CD4-positive, alpha-beta memory T cell (primary cell): ENCODE data around the gene IQCK. TPM values are rescaled to one million over a fixed set of nuclear protein-coding genes. Genes with fewer than 3 reads are reported as not detected.

ENCODE experiments used
- CTCF ChIA-PET: fragments of 350-600 bp; sonication (Branson Sonifier 250); formaldehyde crosslinking; loops from one replicate; lab custom pipeline; 2021; ENCODE audit warnings: inconsistent platforms; ENCODE audit not compliant: partially characterized antibody; lab: Charles Lee
- POLR2A ChIA-PET: fragments of 350-600 bp; sonication (Branson Sonifier 250); formaldehyde crosslinking; loops from one replicate; lab custom pipeline; 2021; ENCODE audit not compliant: partially characterized antibody; lab: Charles Lee
- DNase-seq, 5 donors: peaks; one replicate each; pipeline versions ENCODE4 v3.0.0 to v3.0.0-alpha.2; 2020 to 2022; ENCODE audit warnings: mixed read lengths in 1 of 5
- H3K27ac ChIP-seq: one replicate; pipeline ENCODE4 v1.7.0; 2013; ENCODE audit warnings: low read depth, low read length
- H3K27me3 ChIP-seq: 2 replicates; pipeline ENCODE4 v1.7.0; 2013; ENCODE audit warnings: mild to moderate bottlenecking, low read length, moderate library complexity; ENCODE audit not compliant: insufficient read depth
- H3K36me3 ChIP-seq: 2 replicates; pipeline ENCODE4 v1.7.0; 2013; ENCODE audit warnings: mild to moderate bottlenecking, low read length, moderate library complexity; ENCODE audit not compliant: insufficient read depth
- H3K4me1 ChIP-seq: 2 replicates; pipeline ENCODE4 v1.7.0; 2013; ENCODE audit warnings: mild to moderate bottlenecking, low read length, moderate library complexity; ENCODE audit not compliant: insufficient read depth
- H3K4me3 ChIP-seq, 2 donors: one replicate each; pipeline ENCODE4 v1.7.0; 2013; ENCODE audit warnings: low read length in 2 of 2, mild to moderate bottlenecking in 1 of 2
- H3K9me3 ChIP-seq, 2 donors: one replicate each; pipeline ENCODE4 v1.7.0; 2013; ENCODE audit warnings: low read length in 2 of 2, control low read depth in 1 of 2; ENCODE audit not compliant: control insufficient read depth in 1 of 2
- H3K27ac Mint-ChIP-seq, 7 donors: one replicate each; pipeline ENCODE4 v1.8.0; 2020 to 2021; ENCODE audit warnings: mixed read lengths in 7 of 7, mild to moderate bottlenecking in 6 of 7, inconsistent platforms in 3 of 7, moderate library complexity in 3 of 7
- H3K27me3 Mint-ChIP-seq, 2 donors: one replicate each; pipeline ENCODE4 v1.8.0; 2020 to 2021; ENCODE audit warnings: mixed read lengths in 2 of 2
- H3K36me3 Mint-ChIP-seq, 2 donors: one replicate each; pipeline ENCODE4 v1.8.0; 2020 to 2021; ENCODE audit warnings: mixed read lengths in 2 of 2, inconsistent platforms in 1 of 2, mild to moderate bottlenecking in 1 of 2
- H3K4me1 Mint-ChIP-seq, 4 donors: one replicate each; pipeline ENCODE4 v1.8.0; 2020 to 2021; ENCODE audit warnings: mixed read lengths in 4 of 4, mild to moderate bottlenecking in 1 of 4
- H3K4me3 Mint-ChIP-seq, 8 donors: one replicate each; pipeline ENCODE4 v1.8.0; 2020 to 2021; ENCODE audit warnings: mixed read lengths in 8 of 8, mild to moderate bottlenecking in 7 of 8, moderate library complexity in 6 of 8, inconsistent platforms in 3 of 8
- H3K9me3 Mint-ChIP-seq, 8 donors: one replicate each; pipeline ENCODE4 v1.8.0; 2020 to 2021; ENCODE audit warnings: mixed read lengths in 8 of 8, mild to moderate bottlenecking in 5 of 8, inconsistent platforms in 3 of 8, moderate library complexity in 1 of 8
- intact Hi-C: fragments of 100-400 bp; cut with micrococcal nuclease; formaldehyde crosslinking; loops from one replicate; pipeline ENCODE4 v1.15.1; 2023
- polyA plus RNA-seq, 2 donors: library from polyadenylated mRNA; unstranded; fragments of 300-500 nt; fragmentation: Illumina TruSeq; gene quantifications; one replicate each; pipeline ENCODE4 v1.2.3, GENCODE V29; 2021
- total RNA-seq, 2 experiments: library from RNA; stranded (reverse); gene quantifications; one replicate each; pipeline ENCODE4 v1.2.3, GENCODE V29; 2021

Gene IQCK
- total and polyA plus RNA-seq, 4 experiments from 2014 or later = 1.3 to 4.1 (median 2.4) TPM

GRCh38 chr16:19809693-19810092 lies 91.6 kb downstream of the IQCK start:
- H3K27me3 Mint-ChIP-seq = peaks cover 0 to 1% of the 10 kb centered on the region in 2 donors
- peaks cover 8% of the 10 kb centered on the region for H3K4me1 ChIP-seq
- CTCF ChIA-PET = no interaction called here
- no peak for DNase-seq
- intact Hi-C loops = no loop called here
- peaks cover 8 to 13% (median 11%) of the 10 kb centered on the region in 4 donors for H3K4me1 Mint-ChIP-seq
- peaks cover 0 to 4% of the 10 kb centered on the region in 2 donors for H3K36me3 Mint-ChIP-seq
- peaks cover 5 to 26% (median 14%) of the 10 kb centered on the region in 8 donors for H3K9me3 Mint-ChIP-seq
- no peaks in the 10 kb centered on the region for H3K27me3 ChIP-seq
- no peak overlapping the region for H3K27ac Mint-ChIP-seq
- H3K27ac ChIP-seq = no peak overlapping the region
- H3K4me3 ChIP-seq = no peak overlapping the region
- POLR2A ChIA-PET = no interaction called here
- H3K36me3 ChIP-seq = no peaks in the 10 kb centered on the region
- no peak overlapping the region for H3K4me3 Mint-ChIP-seq
- no peaks in the 10 kb centered on the region for H3K9me3 ChIP-seq

- DNase-seq = no peak
- Mint-ChIP-seq H3K9me3 (peaks cover 0 to 15% (median 7%) of the 10 kb centered on the region in 8 donors), H3K27me3 (peaks cover 0 to 1% of the 10 kb centered on the region in 2 donors), H3K4me1 (peaks cover 0 to 4% (median 0%) of the 10 kb centered on the region in 4 donors), H3K27ac (no peak overlapping the region), H3K36me3 (peaks cover 0 to under 1% of the 10 kb centered on the region in 2 donors), H3K4me3 (no peak overlapping the region)
- POLR2A ChIA-PET = no interaction called here
- CTCF ChIA-PET = no interaction called here
- Histone ChIP-seq H3K27me3 (no peaks in the 10 kb centered on the region), H3K4me3 (no peak overlapping the region), H3K4me1 (no peaks in the 10 kb centered on the region), H3K36me3 (no peaks in the 10 kb centered on the region), H3K9me3 (no peaks in the 10 kb centered on the region), H3K27ac (no peak overlapping the region)
- intact Hi-C loops = no loop called here
Measured at GRCh38 chr16:19810817-19811731, 93.0 kb downstream of the IQCK start.

- Mint-ChIP-seq H3K4me1 (peaks cover 0 to 4% (median 0%) of the 10 kb centered on the region in 4 donors), H3K27ac (no peak overlapping the region), H3K9me3 (peaks cover 0 to 14% (median 7%) of the 10 kb centered on the region in 8 donors), H3K4me3 (no peak overlapping the region), H3K36me3 (no peaks in the 10 kb centered on the region), H3K27me3 (peaks cover 0 to 1% of the 10 kb centered on the region in 2 donors)
- H3K4me1 ChIP-seq = no peaks in the 10 kb centered on the region
- intact Hi-C loops = no loop called here
- no peak overlapping the region for H3K4me3 ChIP-seq
- H3K27ac ChIP-seq = no peak overlapping the region
- H3K36me3 ChIP-seq = no peaks in the 10 kb centered on the region
- CTCF ChIA-PET = no interaction called here
- POLR2A ChIA-PET = no interaction called here
- H3K9me3 ChIP-seq = no peaks in the 10 kb centered on the region
- no peak for DNase-seq
- no peaks in the 10 kb centered on the region for H3K27me3 ChIP-seq
Measured at GRCh38 chr16:19812986-19813385, 94.9 kb downstream of the IQCK start.

- ChIA-PET CTCF (no interaction called here), POLR2A (no interaction called here)
- Mint-ChIP-seq H3K4me1 (no peaks in the 10 kb centered on the region), H3K27ac (no peak overlapping the region), H3K9me3 (peaks cover 0 to 14% (median 7%) of the 10 kb centered on the region in 8 donors), H3K36me3 (no peaks in the 10 kb centered on the region), H3K27me3 (peaks cover 0 to 1% of the 10 kb centered on the region in 2 donors), H3K4me3 (no peak overlapping the region)
- Histone ChIP-seq H3K36me3 (no peaks in the 10 kb centered on the region), H3K4me3 (no peak overlapping the region), H3K4me1 (no peaks in the 10 kb centered on the region), H3K27me3 (no peaks in the 10 kb centered on the region), H3K9me3 (no peaks in the 10 kb centered on the region), H3K27ac (no peak overlapping the region)
- intact Hi-C loops = no loop called here
- DNase-seq = no peak
Measured at GRCh38 chr16:19815418-19815817, 97.3 kb downstream of the IQCK start.

GRCh38 chr16:19817122-19817521 lies 99.1 kb downstream of the IQCK start:
- Histone ChIP-seq H3K4me3 (no peak overlapping the region), H3K27me3 (no peaks in the 10 kb centered on the region), H3K4me1 (no peaks in the 10 kb centered on the region), H3K27ac (no peak overlapping the region), H3K9me3 (no peaks in the 10 kb centered on the region), H3K36me3 (no peaks in the 10 kb centered on the region)
- Mint-ChIP-seq H3K4me1 (no peaks in the 10 kb centered on the region), H3K9me3 (peaks cover 0 to 14% (median 7%) of the 10 kb centered on the region in 8 donors), H3K36me3 (no peaks in the 10 kb centered on the region), H3K27ac (no peak overlapping the region), H3K4me3 (no peak overlapping the region), H3K27me3 (peaks cover 0 to 1% of the 10 kb centered on the region in 2 donors)
- intact Hi-C loops = no loop called here
- CTCF ChIA-PET = no interaction called here
- POLR2A ChIA-PET = no interaction called here
- DNase-seq = no peak

GRCh38 chr16:19817875-19818274 lies 99.8 kb downstream of the IQCK start:
- Mint-ChIP-seq H3K9me3 (peaks cover 0 to 8% (median 4%) of the 10 kb centered on the region in 8 donors), H3K4me3 (no peak overlapping the region), H3K27ac (no peak overlapping the region), H3K36me3 (no peaks in the 10 kb centered on the region), H3K4me1 (no peaks in the 10 kb centered on the region), H3K27me3 (peaks cover 0 to 1% of the 10 kb centered on the region in 2 donors)
- ChIA-PET POLR2A (no interaction called here), CTCF (no interaction called here)
- no peaks in the 10 kb centered on the region for H3K4me1 ChIP-seq
- no peaks in the 10 kb centered on the region for H3K27me3 ChIP-seq
- no peaks in the 10 kb centered on the region for H3K36me3 ChIP-seq
- no peaks in the 10 kb centered on the region for H3K9me3 ChIP-seq
- no peak for DNase-seq
- no peak overlapping the region for H3K4me3 ChIP-seq
- H3K27ac ChIP-seq = no peak overlapping the region
- intact Hi-C loops = no loop called here

GRCh38 chr16:19822533-19822932 lies 104.5 kb downstream of the IQCK start:
- no peak for DNase-seq
- Histone ChIP-seq H3K9me3 (no peaks in the 10 kb centered on the region), H3K4me1 (no peaks in the 10 kb centered on the region), H3K36me3 (no peaks in the 10 kb centered on the region), H3K4me3 (no peak overlapping the region), H3K27ac (no peak overlapping the region), H3K27me3 (no peaks in the 10 kb centered on the region)
- no peaks in the 10 kb centered on the region for H3K27me3 Mint-ChIP-seq
- H3K36me3 Mint-ChIP-seq = no peaks in the 10 kb centered on the region
- ChIA-PET CTCF (no interaction called here), POLR2A (no interaction called here)
- no peaks in the 10 kb centered on the region for H3K9me3 Mint-ChIP-seq
- intact Hi-C loops = no loop called here
- H3K4me1 Mint-ChIP-seq = no peaks in the 10 kb centered on the region
- no peak overlapping the region for H3K4me3 Mint-ChIP-seq
- no peak overlapping the region for H3K27ac Mint-ChIP-seq
